ENCODE results near the gene F2R.

GRCh38 chr5:76733049-76733417, 17.1 kb downstream of the F2R start:
- TF ChIP-seq CTCF (conservative IDR thresholded peaks at IDR 0.05): no peak
- no peak for TF ChIP-seq ZFX (IDR thresholded peaks at IDR 0.05)

Measured in C4-2B (cell line).